GM12878 (cell line): ENCODE results near the gene NTM. TPM values are rescaled to one million over a fixed set of nuclear protein-coding genes. Genes with fewer than 3 reads are reported as not detected.

Experiments used
- ATAC-seq: fragments of 200-7000 bp; cut with Tn5 transposase; 3 replicates; pipeline ENCODE4 v1.9.1; 2020; ENCODE audit warnings: mild to moderate bottlenecking, moderate library complexity
- BruUV-seq: library from RNA; stranded (reverse); fragments of 400-500 nt; replicated peaks from 2 replicates; lab custom pipeline; 2021; lab: Mats Ljungman, UMichigan
- CTCF ChIA-PET: fragments of 300-600 bp; sonication (Branson Sonifier 250); formaldehyde crosslinking; extraction: SDS; loops from one replicate; lab custom pipeline; 2021; ENCODE audit warnings: inconsistent platforms; lab: Yijun Ruan, JAX
- POLR2A ChIA-PET: fragments of 350-600 bp; formaldehyde crosslinking; extraction: SDS; loops from one replicate; lab custom pipeline; 2021; ENCODE audit warnings: inconsistent platforms; lab: Charles Lee
- RAD21 ChIA-PET: fragments of 300-600 bp; sonication (Branson Sonifier 250); formaldehyde crosslinking; loops from one replicate; lab custom pipeline; 2023; ENCODE audit warnings: antibody characterized with exemption; ENCODE audit not compliant: unreplicated experiment; lab: Charles Lee
- SMC1A ChIA-PET: fragments of 300-600 bp; sonication (Branson Sonifier 250); formaldehyde crosslinking; loops from one replicate; lab custom pipeline; 2023; ENCODE audit not compliant: unreplicated experiment, uncharacterized antibody; lab: Charles Lee
- DNase-seq: peaks from one replicate; pipeline ENCODE4 v3.0.0-alpha.2; 2011; ENCODE audit warnings: low read depth, low spot score
- FAIRE-seq: peaks from 3 replicates; lab custom pipeline; 2011; peaks lifted over from hg19 to GRCh38; lab: Jason Lieb, UNC
- H2AFZ ChIP-seq: 2 replicates; pipeline ENCODE4 v1.6.0; 2011; ENCODE audit warnings: low read depth, low read length, control low read depth; ENCODE audit not compliant: control insufficient read depth
- H3K27ac ChIP-seq: 2 replicates; pipeline ENCODE4 v1.5.1; 2011; ENCODE audit warnings: control low read depth; ENCODE audit not compliant: control insufficient read depth, insufficient read depth
- H3K27me3 ChIP-seq, 2 experiments: replicated peaks in 1 of 2; 2 replicates each; pipeline versions ENCODE4 v1.6.0 to v1.6.1; 2011; ENCODE audit warnings: low read length in 1 of 2; ENCODE audit not compliant: control insufficient read depth in 2 of 2, insufficient read depth in 2 of 2
- H3K36me3 ChIP-seq, 2 experiments: 2 replicates each; pipeline ENCODE4 v1.5.1; 2011; ENCODE audit warnings: low read length in 1 of 2; ENCODE audit not compliant: control insufficient read depth in 2 of 2, insufficient read depth in 2 of 2
- H3K4me1 ChIP-seq: 2 replicates; pipeline ENCODE4 v1.6.1; 2011; ENCODE audit warnings: mild to moderate bottlenecking, low read length, moderate library complexity, mixed read lengths; ENCODE audit not compliant: control insufficient read depth, insufficient read depth
- H3K4me2 ChIP-seq: 2 replicates; pipeline ENCODE4 v1.6.0; 2011; ENCODE audit warnings: control low read depth; ENCODE audit not compliant: control insufficient read depth, insufficient read depth
- H3K4me3 ChIP-seq: fragments of 200-600 bp; sonication (generic); 2 replicates; pipeline ENCODE4 v1.5.1; 2016
- H3K79me2 ChIP-seq: 2 replicates; pipeline ENCODE4 v1.6.0; 2011; ENCODE audit warnings: low read length; ENCODE audit not compliant: control insufficient read depth, insufficient read depth
- H3K9ac ChIP-seq: 2 replicates; pipeline ENCODE4 v1.8.0; 2011; ENCODE audit warnings: low read length, control low read depth, mixed read lengths; ENCODE audit not compliant: control insufficient read depth, insufficient read depth
- H3K9me3 ChIP-seq: replicated peaks from 3 replicates; pipeline ENCODE4 v1.5.1; 2011; ENCODE audit warnings: mild to moderate bottlenecking, low read length; ENCODE audit not compliant: control insufficient read depth, insufficient read depth
- H4K20me1 ChIP-seq: 2 replicates; pipeline ENCODE4 v1.6.0; 2011; ENCODE audit not compliant: control insufficient read depth, insufficient read depth
- CBX5 ChIP-seq: sonication (generic); IDR thresholded peaks from 2 replicates; pipeline ENCODE4 v1.6.1; 2016; ENCODE audit warnings: low read depth, moderate library complexity, mild to moderate bottlenecking, inconsistent platforms
- CREM ChIP-seq: IDR thresholded peaks from 2 replicates; pipeline ENCODE4 v1.6.1; 2014; ENCODE audit warnings: antibody characterized with exemption, low read depth
- FOS ChIP-seq: IDR thresholded peaks from 3 replicates; pipeline ENCODE4 v1.6.1; 2011; ENCODE audit warnings: borderline replicate concordance; ENCODE audit not compliant: insufficient read length; ENCODE audit errors: extremely low read depth
- HCFC1 ChIP-seq: fragments of 150-350 bp; IDR thresholded peaks from 2 replicates; pipeline ENCODE4 v1.6.1; 2014; ENCODE audit warnings: low read length
- PAX8 ChIP-seq: fragments of 450-650 bp; IDR thresholded peaks from 2 replicates; pipeline ENCODE4 v1.6.1; 2017; ENCODE audit warnings: mild to moderate bottlenecking, moderate library complexity
- SIN3A ChIP-seq: IDR thresholded peaks from 2 replicates; pipeline ENCODE4 v1.6.1; 2012; ENCODE audit warnings: low read depth, low read length, improper control_type of control experiment
- SP1 ChIP-seq: IDR thresholded peaks from one replicate; pipeline ENCODE4 v1.6.1; 2011; ENCODE audit warnings: low read depth, low read length
- WRNIP1 ChIP-seq: IDR thresholded peaks from 2 replicates; pipeline ENCODE4 v1.6.1; 2011; ENCODE audit warnings: low read depth, low read length, improper control_type of control experiment, borderline replicate concordance
- YY1 ChIP-seq: IDR thresholded peaks from 2 replicates; pipeline ENCODE4 v1.6.1; 2011; ENCODE audit warnings: low read depth, mild to moderate bottlenecking, low read length
- WGBS: methylation state at CpG from one replicate; pipeline ENCODE4 v1.1.6; 2016; ENCODE audit warnings: low lambda C conversion rate; ENCODE audit not compliant: insufficient replicate concordance, insufficient coverage; ENCODE audit errors: missing lambda C conversion rate; 5-methylcytosine and 5-hydroxymethylcytosine counted together
- in situ Hi-C: fragments of 300-500 bp; cut with MboI; formaldehyde crosslinking; loops from 9 replicates; pipeline ENCODE4 v1.14.3; 2018; ENCODE audit warnings: mixed read lengths
- intact Hi-C: fragments of 100-400 bp; cut with micrococcal nuclease; formaldehyde crosslinking; loops from one replicate; pipeline ENCODE4 v1.14.2; 2022; ENCODE audit not compliant: unreplicated experiment
- polyA plus RNA-seq, 11 experiments: library from polyadenylated mRNA; depleted of rRNA in 4 of 11; unstranded in 6 of 11; stranded (reverse) in 5 of 11; fragments of >200 nt; fragmentation: Nextera tagmentation in 4 of 11; fragmentation: Illumina TruSeq in 1 of 11; extraction: Ambion mirVana in 4 of 11; extraction: Trizol in 1 of 11; gene quantifications; 1 replicate in 1 of 11; 2 replicates in 10 of 11; pipeline versions ENCODE4 v1.2.1 to v1.2.3, GENCODE V29; 2011 to 2016; ENCODE audit warnings: inconsistent platforms in 2 of 11, missing spikeins in 2 of 11, low read depth in 1 of 11
- total RNA-seq, 4 experiments: library from RNA; depleted of rRNA in 3 of 4; stranded (reverse); fragments of >200 nt in 3 of 4; fragmentation: Illumina TruSeq in 1 of 4; extraction: Trizol in 1 of 4; gene quantifications; 2 replicates each; pipeline versions ENCODE4 v1.2.1 to v1.2.3, GENCODE V29; 2013 to 2021
- TF ChIP-seq, protein P1 (sequence below): fragments of 450-650 bp; IDR thresholded peaks from 2 replicates; pipeline ENCODE4 v1.6.1; 2017; ENCODE audit warnings: mild to moderate bottlenecking, low read depth, inconsistent platforms; ENCODE audit not compliant: poor library complexity, severe bottlenecking
- TF ChIP-seq, protein P2 (sequence below): fragments of 450-650 bp; formaldehyde crosslinking; IDR thresholded peaks from 2 replicates; pipeline ENCODE4 v1.4.0; 2020; ENCODE audit warnings: mild to moderate bottlenecking, moderate library complexity

Gene NTM
- total and polyA plus RNA-seq, 10 of the 15 experiments (the other 5 are each of a cell fraction or from before 2014, with no cell fraction given), result not detected

DNA sequence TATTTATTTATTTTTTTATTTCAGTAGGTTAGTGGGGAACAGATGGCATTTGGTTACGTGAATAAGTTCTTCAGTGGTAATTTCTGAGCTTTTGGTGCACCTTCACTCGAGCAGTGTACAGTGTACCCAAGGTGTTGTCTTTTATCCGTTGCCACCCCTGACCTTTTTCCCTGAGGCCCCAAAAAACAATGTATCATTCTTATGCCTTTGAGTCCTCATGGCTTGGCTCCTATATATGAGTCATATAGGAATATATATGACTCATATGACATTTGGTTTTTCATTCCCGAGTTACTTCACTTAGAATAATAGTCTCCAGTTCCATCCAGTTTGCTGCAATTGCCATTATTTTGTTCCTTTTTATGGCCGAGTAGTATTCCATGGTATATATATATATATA lies 763.9 kb downstream of the NTM start:
- Histone ChIP-seq H3K27ac (no peak overlapping the region), H3K4me2 (no peak overlapping the region), H3K79me2 (no peaks in the 10 kb centered on the region)
- no peak for ATAC-seq
- TF ChIP-seq, protein P1, sequence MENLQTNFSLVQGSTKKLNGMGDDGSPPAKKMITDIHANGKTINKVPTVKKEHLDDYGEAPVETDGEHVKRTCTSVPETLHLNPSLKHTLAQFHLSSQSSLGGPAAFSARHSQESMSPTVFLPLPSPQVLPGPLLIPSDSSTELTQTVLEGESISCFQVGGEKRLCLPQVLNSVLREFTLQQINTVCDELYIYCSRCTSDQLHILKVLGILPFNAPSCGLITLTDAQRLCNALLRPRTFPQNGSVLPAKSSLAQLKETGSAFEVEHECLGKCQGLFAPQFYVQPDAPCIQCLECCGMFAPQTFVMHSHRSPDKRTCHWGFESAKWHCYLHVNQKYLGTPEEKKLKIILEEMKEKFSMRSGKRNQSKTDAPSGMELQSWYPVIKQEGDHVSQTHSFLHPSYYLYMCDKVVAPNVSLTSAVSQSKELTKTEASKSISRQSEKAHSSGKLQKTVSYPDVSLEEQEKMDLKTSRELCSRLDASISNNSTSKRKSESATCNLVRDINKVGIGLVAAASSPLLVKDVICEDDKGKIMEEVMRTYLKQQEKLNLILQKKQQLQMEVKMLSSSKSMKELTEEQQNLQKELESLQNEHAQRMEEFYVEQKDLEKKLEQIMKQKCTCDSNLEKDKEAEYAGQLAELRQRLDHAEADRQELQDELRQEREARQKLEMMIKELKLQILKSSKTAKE, result no peak
- no peak for TF ChIP-seq YY1
- TF ChIP-seq CBX5, result no peak
- TF ChIP-seq FOS, result no peak
- TF ChIP-seq SP1, result no peak
- TF ChIP-seq SIN3A, result no peak
- TF ChIP-seq WRNIP1, result no peak
- TF ChIP-seq, protein P2, sequence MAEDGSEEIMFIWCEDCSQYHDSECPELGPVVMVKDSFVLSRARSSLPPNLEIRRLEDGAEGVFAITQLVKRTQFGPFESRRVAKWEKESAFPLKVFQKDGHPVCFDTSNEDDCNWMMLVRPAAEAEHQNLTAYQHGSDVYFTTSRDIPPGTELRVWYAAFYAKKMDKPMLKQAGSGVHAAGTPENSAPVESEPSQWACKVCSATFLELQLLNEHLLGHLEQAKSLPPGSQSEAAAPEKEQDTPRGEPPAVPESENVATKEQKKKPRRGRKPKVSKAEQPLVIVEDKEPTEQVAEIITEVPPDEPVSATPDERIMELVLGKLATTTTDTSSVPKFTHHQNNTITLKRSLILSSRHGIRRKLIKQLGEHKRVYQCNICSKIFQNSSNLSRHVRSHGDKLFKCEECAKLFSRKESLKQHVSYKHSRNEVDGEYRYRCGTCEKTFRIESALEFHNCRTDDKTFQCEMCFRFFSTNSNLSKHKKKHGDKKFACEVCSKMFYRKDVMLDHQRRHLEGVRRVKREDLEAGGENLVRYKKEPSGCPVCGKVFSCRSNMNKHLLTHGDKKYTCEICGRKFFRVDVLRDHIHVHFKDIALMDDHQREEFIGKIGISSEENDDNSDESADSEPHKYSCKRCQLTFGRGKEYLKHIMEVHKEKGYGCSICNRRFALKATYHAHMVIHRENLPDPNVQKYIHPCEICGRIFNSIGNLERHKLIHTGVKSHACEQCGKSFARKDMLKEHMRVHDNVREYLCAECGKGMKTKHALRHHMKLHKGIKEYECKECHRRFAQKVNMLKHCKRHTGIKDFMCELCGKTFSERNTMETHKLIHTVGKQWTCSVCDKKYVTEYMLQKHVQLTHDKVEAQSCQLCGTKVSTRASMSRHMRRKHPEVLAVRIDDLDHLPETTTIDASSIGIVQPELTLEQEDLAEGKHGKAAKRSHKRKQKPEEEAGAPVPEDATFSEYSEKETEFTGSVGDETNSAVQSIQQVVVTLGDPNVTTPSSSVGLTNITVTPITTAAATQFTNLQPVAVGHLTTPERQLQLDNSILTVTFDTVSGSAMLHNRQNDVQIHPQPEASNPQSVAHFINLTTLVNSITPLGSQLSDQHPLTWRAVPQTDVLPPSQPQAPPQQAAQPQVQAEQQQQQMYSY (CRISPR knock-in tag), result no peak
- no peak for TF ChIP-seq CREM
- TF ChIP-seq HCFC1, result no peak
- TF ChIP-seq PAX8, result no peak
- TF ChIP-seq, all 136 proteins: peak for 0
- SMC1A ChIA-PET, result no interaction called here
- Histone ChIP-seq H3K9ac (no peak overlapping the region), H3K4me1 (no peaks in the 10 kb centered on the region), H3K9me3 (no peaks in the 10 kb centered on the region), H2AFZ (no peak overlapping the region), H3K36me3 (no peaks in the 10 kb centered on the region), H4K20me1 (no peaks in the 10 kb centered on the region), H3K27me3 (peaks cover 2 to 3% of the 10 kb centered on the region in 2 experiments), H3K4me3 (no peak overlapping the region)
- DNase-seq, result no peak
- in situ Hi-C loops, result no loop called here
- CTCF ChIA-PET, result no interaction called here
- 20% methylated on average over 5 of the region's 5 CpGs for WGBS
- BruUV-seq, result no TSS peak
- intact Hi-C loops, result no loop called here
- no peak for FAIRE-seq
- POLR2A ChIA-PET, result no interaction called here
- RAD21 ChIA-PET, result no interaction called here
